Spinal cord (tissue), 10 donors: ENCODE measurements around the gene OOSP2. TPM values are rescaled to one million over a fixed set of nuclear protein-coding genes. Genes with fewer than 3 reads are reported as not detected.
"Not testable (repeated sequence)": the region's sequence is repeated elsewhere in the genome, so short reads cannot be mapped to it uniquely, and the experiment has no call there.

Experiments
- DNase-seq, 6 donors: peaks; one replicate each; pipeline versions ENCODE4 v3.0.0 to v3.0.0-alpha.2; 2013 to 2015; ENCODE audit warnings: low spot score in 6 of 6, low read depth in 4 of 6
- H3K27ac ChIP-seq: one replicate; pipeline ENCODE4 v1.5.1; 2013; ENCODE audit warnings: low read depth, low read length, control low read depth
- H3K27me3 ChIP-seq: one replicate; pipeline ENCODE4 v1.6.1; 2013; ENCODE audit warnings: low read length; ENCODE audit not compliant: control insufficient read depth, insufficient read depth
- H3K36me3 ChIP-seq: one replicate; pipeline ENCODE4 v1.6.1; 2013; ENCODE audit warnings: low read length; ENCODE audit not compliant: control insufficient read depth, insufficient read depth
- H3K4me1 ChIP-seq: one replicate; pipeline ENCODE4 v1.6.1; 2013; ENCODE audit warnings: low read length; ENCODE audit not compliant: control insufficient read depth, insufficient read depth
- H3K4me3 ChIP-seq: one replicate; pipeline ENCODE4 v1.5.1; 2013; ENCODE audit warnings: low read depth, low read length, control low read depth
- H3K9me3 ChIP-seq: one replicate; pipeline ENCODE4 v1.6.1; 2013; ENCODE audit warnings: low read length; ENCODE audit not compliant: control insufficient read depth, insufficient read depth
- WGBS: methylation state at CpG from one replicate; pipeline ENCODE4 v1.1.5; 2013; ENCODE audit warnings: missing lambda C conversion rate; ENCODE audit not compliant: insufficient coverage; 5-methylcytosine and 5-hydroxymethylcytosine counted together
- long read RNA-seq, 4 donors: transcript quantifications; one replicate each; lab custom pipeline, GENCODE V29; 2026
- polyA plus RNA-seq, 2 donors: library from polyadenylated mRNA; unstranded; fragments of 120-200 nt; gene quantifications; one replicate each; pipeline ENCODE4 v1.2.1, GENCODE V29; 2013; ENCODE audit not compliant: insufficient read length in 2 of 2
- total RNA-seq, 2 donors: library from RNA; depleted of rRNA in 1 of 2; stranded (reverse); fragments of 120-200 nt in 1 of 2; fragments of >200 nt in 1 of 2; gene quantifications; one replicate each; pipeline versions ENCODE4 v1.2.3 to v1.2.4, GENCODE V29; 2013 to 2014
- donor health status: healthy.

The OOSP2 gene
- total RNA-seq (not detected), polyA plus RNA-seq (not detected)
- long read RNA-seq, donor 1, result 0 reads
- long read RNA-seq, donor 2, result 0 reads
- long read RNA-seq, donor 3, result 0 reads
- long read RNA-seq, donor 4, result 0 reads

GRCh38 chr11:60040109-60040508, at the start of gene OOSP2:
TSS of gene OOSP2 (plus strand) at chr11:60040409. CDS start at chr11:60040460, 51 bp downstream.
- Histone ChIP-seq H3K4me1 (no peaks in the 10 kb centered on the region), H3K9me3 (no peaks in the 10 kb centered on the region), H3K36me3 (no peaks in the 10 kb centered on the region), H3K27ac (no peak within 1 kb of the TSS), H3K4me3 (no peak within 1 kb of the TSS), H3K27me3 (no peaks in the 10 kb centered on the region)
- DNase-seq, result no peak
- 92% methylated on average over 6 of the region's 8 CpGs for WGBS

DNA sequence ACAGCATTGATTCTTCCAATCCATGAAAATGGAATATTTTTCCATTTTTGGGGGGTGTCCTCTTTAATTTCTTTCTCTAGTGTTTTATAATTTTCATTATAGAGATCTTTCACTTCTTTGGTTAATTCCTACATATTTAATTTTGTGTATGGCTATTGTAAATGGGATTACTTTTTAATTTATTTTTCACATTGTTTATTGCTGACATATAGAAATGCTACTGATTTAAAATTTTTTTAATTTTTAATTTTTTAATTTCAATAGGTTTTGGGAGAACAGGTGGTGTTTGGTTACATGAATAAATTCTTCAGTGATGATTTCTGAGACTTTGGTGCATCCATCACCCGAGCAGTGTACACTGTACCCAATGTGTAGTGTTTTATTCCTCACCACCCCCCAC, 49.8 kb upstream of the OOSP2 start:
- DNase-seq, result no peak
- Histone ChIP-seq H3K27ac (no peak overlapping the region), H3K4me1 (no peaks in the 10 kb centered on the region), H3K9me3 (no peaks in the 10 kb centered on the region), H3K27me3 (no peaks in the 10 kb centered on the region), H3K36me3 (no peaks in the 10 kb centered on the region), H3K4me3 (no peak overlapping the region)
- no CpG with 5 or more reads among the region's 1 CpG for WGBS

GRCh38 chr11:59992425-59992824, 47.8 kb upstream of the OOSP2 start:
- Histone ChIP-seq H3K9me3 (no peaks in the 10 kb centered on the region), H3K4me3 (no peak overlapping the region), H3K36me3 (no peaks in the 10 kb centered on the region), H3K4me1 (no peaks in the 10 kb centered on the region), H3K27ac (no peak overlapping the region), H3K27me3 (no peaks in the 10 kb centered on the region)
- DNase-seq, result no peak
- 75% methylated on average over 1 of the region's 5 CpGs for WGBS

- Histone ChIP-seq H3K4me3 (no peak overlapping the region), H3K27me3 (no peaks in the 10 kb centered on the region), H3K4me1 (no peaks in the 10 kb centered on the region), H3K27ac (no peak overlapping the region), H3K9me3 (no peaks in the 10 kb centered on the region), H3K36me3 (no peaks in the 10 kb centered on the region)
- DNase-seq, result peak in 1 of 6 donors; percentile 15
- 80% methylated on average over 1 of the region's 2 CpGs for WGBS
Measured at GRCh38 chr11:59997800-59998199, 42.4 kb upstream of the OOSP2 start.

- Histone ChIP-seq H3K27ac (no peak overlapping the region), H3K36me3 (no peaks in the 10 kb centered on the region), H3K4me3 (no peak overlapping the region), H3K27me3 (no peaks in the 10 kb centered on the region), H3K4me1 (no peaks in the 10 kb centered on the region), H3K9me3 (no peaks in the 10 kb centered on the region)
- 81% methylated on average over 3 of the region's 4 CpGs for WGBS
- peak in 2 of 6 donors; percentile 30 to 75 for DNase-seq
Measured at GRCh38 chr11:59999691-60000090, 40.5 kb upstream of the OOSP2 start.

GRCh38 chr11:60003729-60004128, 36.5 kb upstream of the OOSP2 start:
- Histone ChIP-seq H3K27me3 (no peaks in the 10 kb centered on the region), H3K36me3 (no peaks in the 10 kb centered on the region)
- no CpG with 5 or more reads among the region's 2 CpGs for WGBS

DNA sequence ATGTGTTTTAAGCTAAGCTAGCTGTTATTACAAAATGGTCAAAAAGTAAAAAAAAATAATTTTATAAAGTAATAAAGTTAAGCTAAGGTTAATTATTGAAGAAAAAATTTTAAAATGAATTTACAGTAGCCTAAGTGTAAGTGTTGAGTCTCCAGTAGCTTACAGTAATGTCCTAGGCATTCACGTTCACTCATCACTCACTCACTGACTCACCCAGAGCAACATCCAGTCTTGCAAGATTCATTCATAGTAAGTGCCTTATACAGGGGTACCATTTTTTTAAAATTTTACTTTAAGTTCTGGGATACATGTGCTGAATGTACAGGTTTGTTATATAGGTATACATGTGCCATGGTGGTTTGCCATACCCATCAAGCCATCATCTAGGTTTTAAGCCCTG, 34.8 kb upstream of the OOSP2 start:
- H3K4me1 ChIP-seq, result no peaks in the 10 kb centered on the region
- no CpG with 5 or more reads among the region's 1 CpG for WGBS
- H3K9me3 ChIP-seq, result no peaks in the 10 kb centered on the region
- H3K4me3 ChIP-seq, result no peak overlapping the region
- H3K27me3 ChIP-seq, result no peaks in the 10 kb centered on the region
- no peak for DNase-seq
- no peaks in the 10 kb centered on the region for H3K36me3 ChIP-seq
- H3K27ac ChIP-seq, result no peak overlapping the region

More at GRCh38 chr11:60003729-60004128, 36.5 kb upstream of the OOSP2 start:
- no peaks in the 10 kb centered on the region for H3K9me3 ChIP-seq
- no peaks in the 10 kb centered on the region for H3K4me1 ChIP-seq
- H3K4me3 ChIP-seq, result no peak overlapping the region
- DNase-seq, result no peak
- H3K27ac ChIP-seq, result no peak overlapping the region

DNA sequence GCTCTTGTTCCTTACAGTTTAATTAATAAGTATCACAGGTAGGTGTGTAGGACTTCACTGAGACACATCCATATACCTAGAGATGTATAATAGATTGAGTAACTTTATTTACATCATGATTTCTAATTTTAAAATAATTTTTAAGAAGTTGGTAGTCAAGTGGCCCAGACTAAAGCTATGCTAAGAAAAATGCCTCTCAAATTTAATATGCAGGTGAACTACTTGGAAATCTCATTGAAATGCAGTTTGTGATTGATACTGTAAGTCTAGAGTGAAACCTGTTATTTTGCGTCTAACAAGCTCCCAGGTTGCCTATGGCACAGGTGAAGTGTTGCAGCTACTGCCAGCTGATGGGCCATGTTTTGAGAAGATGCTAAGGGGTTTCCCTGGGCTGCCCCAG, 23.3 kb upstream of the OOSP2 start, which contains the start of gene OOSP4B:
Gene OOSP4B, plus strand, starts transcription at position 301 of the 400 bp plus-strand sequence.
- Histone ChIP-seq H3K9me3 (no peaks in the 10 kb centered on the region), H3K27ac (no peak within 1 kb of the TSS), H3K4me1 (no peaks in the 10 kb centered on the region), H3K36me3 (no peaks in the 10 kb centered on the region), H3K27me3 (no peaks in the 10 kb centered on the region), H3K4me3 (no peak within 1 kb of the TSS)
- WGBS, result 93% methylated on average over 1 of the region's 1 CpG
- no peak for DNase-seq

DNA sequence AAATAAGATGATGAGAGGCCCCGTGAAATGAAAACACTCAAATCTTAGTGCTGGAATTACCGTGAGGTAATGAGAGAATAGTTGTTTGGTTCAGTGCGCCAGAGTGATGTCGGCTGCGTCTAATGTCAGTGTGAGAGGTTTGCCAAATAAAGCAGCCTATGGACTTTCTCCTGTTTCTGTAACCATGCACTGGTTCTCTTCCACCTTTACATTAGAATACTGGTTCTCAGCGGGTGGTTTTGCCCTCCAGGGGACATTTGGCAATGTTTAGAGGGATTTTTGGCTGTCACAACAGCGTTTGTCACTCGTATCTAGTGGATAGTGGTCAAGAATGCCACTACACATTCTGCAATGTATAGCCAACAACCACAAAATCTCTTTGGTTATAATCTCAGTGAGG, 22.2 kb upstream of the OOSP2 start:
- no peak overlapping the region for H3K4me3 ChIP-seq
- DNase-seq, result no peak
- H3K9me3 ChIP-seq, result no peaks in the 10 kb centered on the region
- WGBS, result 39% methylated on average over 2 of the region's 8 CpGs
- H3K4me1 ChIP-seq, result no peaks in the 10 kb centered on the region
- no peaks in the 10 kb centered on the region for H3K27me3 ChIP-seq
- no peaks in the 10 kb centered on the region for H3K36me3 ChIP-seq
- no peak overlapping the region for H3K27ac ChIP-seq

GRCh38 chr11:60020376-60020775, 19.8 kb upstream of the OOSP2 start:
- H3K36me3 ChIP-seq, H3K4me3 ChIP-seq, H3K27ac ChIP-seq, DNase-seq, H3K27me3 ChIP-seq, H3K9me3 ChIP-seq, H3K4me1 ChIP-seq: not testable (repeated sequence)
- 96% methylated on average over 27 of the region's 27 CpGs for WGBS
